Brain microvascular endothelial cell (primary cell): ENCODE results near the gene KCNAB2.
A peak's percentile ranks its signal among the peaks of the same experiment; 100 is the strongest.
"Not testable (repeated sequence)": the region's sequence is repeated elsewhere in the genome, so short reads cannot be mapped to it uniquely, and the experiment has no call there.

Source experiments
- DNase-seq: peaks from one replicate; pipeline ENCODE4 v3.0.0-alpha.2; 2020
- H3K27ac ChIP-seq: fragments of 250-450 bp; sonication (Bioruptor Pico); 2 replicates; pipeline ENCODE4 v1.5.1; 2020; ENCODE audit warnings: mild to moderate bottlenecking, moderate library complexity
- H3K27me3 ChIP-seq: fragments of 250-450 bp; sonication (Bioruptor Pico); replicated peaks from 2 replicates; pipeline ENCODE4 v1.5.1; 2020; ENCODE audit warnings: mild to moderate bottlenecking
- H3K36me3 ChIP-seq: fragments of 250-450 bp; sonication (Bioruptor Pico); replicated peaks from 2 replicates; pipeline ENCODE4 v1.5.1; 2020; ENCODE audit warnings: mild to moderate bottlenecking
- H3K4me3 ChIP-seq: 2 replicates; pipeline ENCODE4 v1.5.1; 2011; ENCODE audit warnings: low read depth, mild to moderate bottlenecking, control low read depth, low read length, moderate library complexity
- CTCF ChIP-seq: IDR thresholded peaks from 2 replicates; pipeline ENCODE4 v1.5.1; 2011; ENCODE audit warnings: low read depth, mild to moderate bottlenecking, moderate library complexity, low read length, control low read depth, inconsistent platforms; ENCODE audit errors: missing control alignments
- in situ Hi-C: cut with HindIII; loops from 2 replicates; pipeline ENCODE4 v1.10.0; 2017; ENCODE audit warnings: low sequenced_read_pairs, low pct_ligation_motif_present

Gene KCNAB2

GRCh38 chr1:6012529-6013318, 33.0 kb upstream of the KCNAB2 start:
- TF ChIP-seq CTCF, result no peak
- DNase-seq, result no peak
- H3K27ac ChIP-seq, result no peak overlapping the region
- H3K36me3 ChIP-seq, result no peaks in the 10 kb centered on the region
- peaks cover 1% of the 10 kb centered on the region for H3K27me3 ChIP-seq
- H3K4me3 ChIP-seq, result no peak overlapping the region
- in situ Hi-C loops, result no loop called here

GRCh38 chr1:6013491-6013890, 32.2 kb upstream of the KCNAB2 start:
- TF ChIP-seq CTCF, result no peak
- Histone ChIP-seq H3K27me3 (no peaks in the 10 kb centered on the region), H3K4me3 (no peak overlapping the region), H3K27ac (no peak overlapping the region), H3K36me3 (no peaks in the 10 kb centered on the region)
- in situ Hi-C loops, result no loop called here
- DNase-seq, result no peak

- H3K36me3 ChIP-seq, result no peaks in the 10 kb centered on the region
These were observed 31.3 kb upstream of the KCNAB2 start for GRCh38 chr1:6014130-6014999.

GRCh38 chr1:6016191-6016865, 29.4 kb upstream of the KCNAB2 start:
- no peak overlapping the region for H3K27ac ChIP-seq
- H3K36me3 ChIP-seq, result no peaks in the 10 kb centered on the region
- peak; percentile 52 for DNase-seq
- no peak overlapping the region for H3K4me3 ChIP-seq
- TF ChIP-seq CTCF, result no peak
- no peaks in the 10 kb centered on the region for H3K27me3 ChIP-seq
- in situ Hi-C loops, result no loop called here

More at GRCh38 chr1:6014130-6014999, 31.3 kb upstream of the KCNAB2 start:
- no peak overlapping the region for H3K4me3 ChIP-seq
- DNase-seq, result no peak
- in situ Hi-C loops, result no loop called here
- H3K27ac ChIP-seq, result no peak overlapping the region
- TF ChIP-seq CTCF, result no peak
- no peaks in the 10 kb centered on the region for H3K27me3 ChIP-seq

GRCh38 chr1:6017654-6018053, 28.0 kb upstream of the KCNAB2 start:
- H3K27ac ChIP-seq, in situ Hi-C loops, DNase-seq, H3K4me3 ChIP-seq, H3K27me3 ChIP-seq, H3K36me3 ChIP-seq: not testable (repeated sequence)
